GM03348 (cell line): ENCODE measurements around the gene FAP.
A peak's percentile ranks its signal among the peaks of the same experiment; 100 is the strongest.

Source experiments
- DNase-seq: peaks from one replicate; pipeline ENCODE4 v3.0.0; 2012; ENCODE audit warnings: low spot score

FAP gene, protein sequence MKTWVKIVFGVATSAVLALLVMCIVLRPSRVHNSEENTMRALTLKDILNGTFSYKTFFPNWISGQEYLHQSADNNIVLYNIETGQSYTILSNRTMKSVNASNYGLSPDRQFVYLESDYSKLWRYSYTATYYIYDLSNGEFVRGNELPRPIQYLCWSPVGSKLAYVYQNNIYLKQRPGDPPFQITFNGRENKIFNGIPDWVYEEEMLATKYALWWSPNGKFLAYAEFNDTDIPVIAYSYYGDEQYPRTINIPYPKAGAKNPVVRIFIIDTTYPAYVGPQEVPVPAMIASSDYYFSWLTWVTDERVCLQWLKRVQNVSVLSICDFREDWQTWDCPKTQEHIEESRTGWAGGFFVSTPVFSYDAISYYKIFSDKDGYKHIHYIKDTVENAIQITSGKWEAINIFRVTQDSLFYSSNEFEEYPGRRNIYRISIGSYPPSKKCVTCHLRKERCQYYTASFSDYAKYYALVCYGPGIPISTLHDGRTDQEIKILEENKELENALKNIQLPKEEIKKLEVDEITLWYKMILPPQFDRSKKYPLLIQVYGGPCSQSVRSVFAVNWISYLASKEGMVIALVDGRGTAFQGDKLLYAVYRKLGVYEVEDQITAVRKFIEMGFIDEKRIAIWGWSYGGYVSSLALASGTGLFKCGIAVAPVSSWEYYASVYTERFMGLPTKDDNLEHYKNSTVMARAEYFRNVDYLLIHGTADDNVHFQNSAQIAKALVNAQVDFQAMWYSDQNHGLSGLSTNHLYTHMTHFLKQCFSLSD

GRCh38 chr2:162243294-162243693 lies at the start of gene FAP:
Gene FAP (minus strand): TSS chr2:162243445. CDS start chr2:162243327, 118 bp downstream.
- peak; percentile 36 for DNase-seq

GRCh38 chr2:162291748-162292147 lies 48.5 kb upstream of the FAP start:
- no peak for DNase-seq

DNA sequence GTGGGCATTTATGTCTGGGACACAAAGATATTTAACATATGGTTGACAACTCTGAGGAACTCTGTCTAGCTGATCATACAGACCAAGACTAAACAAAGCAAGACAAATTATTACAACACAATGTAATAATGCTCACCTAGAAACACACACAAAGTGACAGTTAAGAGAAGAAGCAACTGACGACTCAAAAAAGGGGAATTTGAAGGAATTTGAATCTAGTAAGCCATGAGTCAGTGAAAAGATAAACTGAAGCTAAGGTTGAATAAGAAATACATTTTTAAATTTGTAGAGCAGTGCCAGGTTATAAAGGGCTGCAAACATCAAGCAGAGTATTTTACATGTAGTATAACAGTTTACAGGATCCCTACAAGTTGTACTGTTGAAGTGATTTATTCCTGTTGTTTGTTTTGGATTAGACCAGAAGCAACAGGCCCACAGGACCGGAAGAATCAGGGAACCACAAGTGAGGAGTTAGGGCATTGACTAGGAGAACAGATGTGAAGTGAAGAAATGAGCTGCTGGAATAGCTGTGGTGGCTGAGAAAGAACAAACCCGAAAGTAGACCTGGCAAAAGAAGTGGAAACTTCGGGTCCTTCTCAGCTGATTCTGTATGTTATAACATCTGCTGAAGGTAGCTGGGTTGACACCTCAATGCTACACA lies 39.6 kb upstream of the FAP start:
- no peak for DNase-seq

DNA sequence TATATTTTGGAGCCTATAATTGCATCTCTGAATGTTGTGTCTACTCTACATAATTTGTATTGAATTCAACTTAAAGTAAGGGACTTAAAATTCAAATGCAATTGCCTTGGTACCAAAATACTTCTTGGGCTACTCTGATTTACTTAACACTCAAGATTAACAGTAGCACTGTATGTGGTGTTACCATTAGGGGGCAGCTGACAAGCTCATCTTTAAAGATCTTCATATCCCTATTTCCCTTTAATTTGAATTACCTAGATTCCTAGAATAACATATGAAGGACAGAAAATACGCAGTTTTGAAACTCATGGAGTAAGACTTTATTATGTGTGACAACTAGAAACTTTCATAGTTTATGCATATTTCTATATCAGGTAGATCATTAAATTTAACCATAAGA lies 37.4 kb upstream of the FAP start:
- DNase-seq = no peak

GRCh38 chr2:162277381-162277780 lies 34.1 kb upstream of the FAP start:
- no peak for DNase-seq

- DNase-seq = no peak
These were observed 24.8 kb upstream of the FAP start for GRCh38 chr2:162267996-162268395.

- no peak for DNase-seq
These were observed 24.3 kb upstream of the FAP start for GRCh38 chr2:162267496-162267895.

- DNase-seq = no peak
These were observed 23.2 kb upstream of the FAP start for GRCh38 chr2:162266460-162266760.

GRCh38 chr2:162265666-162266459 lies 22.6 kb upstream of the FAP start:
- DNase-seq = no peak

GRCh38 chr2:162261032-162261945 lies 18.0 kb upstream of the FAP start:
- DNase-seq = peak; percentile 73

GRCh38 chr2:162258686-162259085 lies 15.4 kb upstream of the FAP start:
- peak; percentile 60 for DNase-seq

DNA sequence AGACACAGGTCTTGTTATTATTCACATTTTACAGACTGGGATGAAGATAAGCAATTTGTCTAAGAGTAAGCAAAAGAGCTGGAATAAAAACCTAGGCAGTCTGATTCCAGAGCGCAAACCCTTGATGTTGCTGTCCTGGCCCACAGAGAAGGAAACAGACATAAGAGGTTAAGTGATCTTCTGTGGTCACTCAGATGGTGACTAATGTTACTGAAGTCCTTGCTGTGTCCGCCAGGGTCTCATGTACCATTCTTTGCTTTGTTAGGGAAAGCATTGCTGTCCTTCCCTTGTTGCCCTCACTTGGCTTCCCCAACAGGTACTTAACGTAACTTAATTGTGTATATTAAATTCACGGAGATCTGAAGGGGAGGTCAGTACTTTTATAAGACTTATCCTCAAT lies 14.9 kb upstream of the FAP start:
- no peak for DNase-seq

DNA sequence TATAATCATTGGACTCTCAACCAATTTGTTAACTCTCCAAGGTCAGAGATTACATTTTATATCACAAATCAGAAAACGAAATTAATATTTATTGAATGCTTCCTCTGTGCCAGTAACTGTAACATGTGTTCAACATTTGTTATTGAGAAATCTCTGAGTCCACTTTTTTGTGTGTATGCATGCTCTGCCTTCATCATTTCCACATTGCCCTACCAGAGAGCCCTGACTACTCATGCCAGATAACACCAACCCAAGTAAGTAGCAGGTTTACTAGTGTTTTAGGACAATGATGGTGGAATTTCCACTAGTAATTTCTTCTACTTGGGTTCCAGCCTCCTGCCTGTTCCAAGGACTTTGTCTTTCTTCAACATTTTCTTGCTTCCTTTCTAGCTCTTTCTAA lies 14.2 kb upstream of the FAP start:
- DNase-seq = peak; percentile 37

- DNase-seq = peak; percentile 59
These were observed 13.3 kb upstream of the FAP start for GRCh38 chr2:162256591-162256991.

DNA sequence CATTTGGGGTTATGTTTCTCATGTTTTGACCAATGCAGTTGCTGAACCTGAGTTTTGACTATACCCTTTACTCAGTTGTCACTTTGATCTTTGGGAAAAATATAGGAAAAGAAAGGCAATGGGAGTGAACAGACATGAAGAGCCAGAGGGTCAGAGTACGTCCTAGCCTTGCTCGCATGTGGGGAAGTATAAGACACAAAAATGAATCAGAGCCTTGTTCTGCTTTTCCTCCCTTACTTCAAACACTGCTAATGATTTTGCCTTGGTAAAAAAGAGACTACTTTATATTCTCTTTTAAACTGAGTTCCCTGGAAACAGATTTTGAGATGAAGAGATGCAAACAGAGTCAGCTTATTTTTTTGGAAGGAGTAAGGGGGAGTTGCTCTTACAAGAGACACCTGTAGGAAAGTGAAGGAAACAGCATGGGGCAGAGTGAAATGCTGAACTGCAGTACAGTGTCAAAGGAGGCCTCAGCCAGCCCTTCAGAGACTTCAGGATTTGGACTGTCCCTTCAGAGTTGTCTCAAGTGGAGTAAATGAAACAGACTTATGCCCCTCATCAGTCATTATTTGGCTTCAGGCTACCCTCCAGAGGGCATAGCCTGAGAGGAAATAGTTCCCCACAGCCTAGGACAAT lies 11.1 kb upstream of the FAP start:
- DNase-seq = no peak

- DNase-seq = no peak
These were observed 10.2 kb upstream of the FAP start for GRCh38 chr2:162253435-162253834.

DNA sequence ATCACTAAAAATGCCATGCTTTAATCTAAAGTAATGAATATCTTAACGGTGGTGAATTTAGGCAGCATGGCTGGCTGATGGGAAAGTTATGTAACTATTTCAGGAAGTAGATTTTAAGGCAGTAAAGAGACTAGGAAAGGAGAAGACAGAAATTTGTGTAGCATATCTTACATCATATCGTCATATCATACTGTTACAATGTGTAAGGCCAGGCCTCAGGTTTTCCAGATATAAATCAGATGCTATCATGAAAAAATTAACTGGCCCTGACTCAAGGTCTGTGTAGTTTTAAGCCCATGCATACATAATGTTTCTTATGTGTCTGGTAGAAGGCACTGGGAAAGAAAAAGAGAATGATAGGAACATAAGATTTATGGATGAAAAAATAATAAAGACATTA lies 8.9 kb upstream of the FAP start:
- DNase-seq = no peak

- DNase-seq = no peak
These were observed 2.5 kb upstream of the FAP start for GRCh38 chr2:162245781-162246180.

DNA sequence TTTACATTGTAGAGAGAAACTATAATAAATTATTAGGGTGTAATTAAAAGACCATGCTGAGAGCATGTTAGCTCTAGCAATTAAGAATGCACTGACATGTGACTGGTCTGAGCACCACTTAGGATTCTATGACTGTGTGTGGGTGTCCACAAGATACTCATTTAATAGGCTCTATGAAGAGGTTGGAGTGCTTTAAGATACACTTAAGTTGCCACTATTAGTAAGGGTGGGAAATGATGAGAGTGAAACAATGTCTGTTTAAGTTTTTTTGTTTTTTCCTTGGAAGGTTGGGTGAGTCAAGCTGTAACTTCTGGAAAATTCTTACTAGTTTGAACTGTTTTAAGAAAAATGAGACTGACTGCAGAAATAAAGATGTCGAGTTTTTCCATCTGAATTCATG lies 1.8 kb upstream of the FAP start:
- no peak for DNase-seq

- DNase-seq = peak; percentile 62
These were observed 1.3 kb upstream of the FAP start for GRCh38 chr2:162244541-162245031.

GRCh38 chr2:162243715-162244114 lies 470 bp upstream of the FAP start:
- no peak for DNase-seq
